Measurements from ENCODE around the gene COL18A1. TPM values are rescaled to one million over a fixed set of nuclear protein-coding genes. Genes with fewer than 3 reads are reported as not detected.

Gene COL18A1
- total RNA-seq, 1 experiment from 2014 or later: 77.0 TPM

DNA sequence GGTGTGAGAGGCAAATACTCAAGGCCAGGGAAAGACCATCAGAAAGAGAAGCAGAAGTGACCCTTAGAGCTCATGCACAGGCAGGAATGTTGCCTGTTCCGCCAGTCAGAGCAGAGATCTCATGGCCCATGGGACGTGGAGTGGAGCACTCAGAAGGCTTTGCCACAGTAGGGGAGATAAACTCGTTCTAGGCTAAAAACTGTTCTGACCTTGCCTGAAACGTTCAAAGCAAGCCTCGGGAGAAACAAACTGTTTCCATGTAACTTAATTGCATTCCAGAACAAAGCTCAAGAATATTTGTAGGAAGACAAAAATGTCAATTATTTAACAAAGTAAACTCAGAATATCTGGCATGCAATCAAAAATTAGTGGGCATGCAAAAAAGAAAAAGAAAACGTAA lies 158.0 kb downstream of the COL18A1 start:
- H3K36me3 ChIP-seq (ENCODE audit: low read depth, low read length): no peaks in the 10 kb centered on the region
- no peak for ATAC-seq
- TF ChIP-seq, protein P1, sequence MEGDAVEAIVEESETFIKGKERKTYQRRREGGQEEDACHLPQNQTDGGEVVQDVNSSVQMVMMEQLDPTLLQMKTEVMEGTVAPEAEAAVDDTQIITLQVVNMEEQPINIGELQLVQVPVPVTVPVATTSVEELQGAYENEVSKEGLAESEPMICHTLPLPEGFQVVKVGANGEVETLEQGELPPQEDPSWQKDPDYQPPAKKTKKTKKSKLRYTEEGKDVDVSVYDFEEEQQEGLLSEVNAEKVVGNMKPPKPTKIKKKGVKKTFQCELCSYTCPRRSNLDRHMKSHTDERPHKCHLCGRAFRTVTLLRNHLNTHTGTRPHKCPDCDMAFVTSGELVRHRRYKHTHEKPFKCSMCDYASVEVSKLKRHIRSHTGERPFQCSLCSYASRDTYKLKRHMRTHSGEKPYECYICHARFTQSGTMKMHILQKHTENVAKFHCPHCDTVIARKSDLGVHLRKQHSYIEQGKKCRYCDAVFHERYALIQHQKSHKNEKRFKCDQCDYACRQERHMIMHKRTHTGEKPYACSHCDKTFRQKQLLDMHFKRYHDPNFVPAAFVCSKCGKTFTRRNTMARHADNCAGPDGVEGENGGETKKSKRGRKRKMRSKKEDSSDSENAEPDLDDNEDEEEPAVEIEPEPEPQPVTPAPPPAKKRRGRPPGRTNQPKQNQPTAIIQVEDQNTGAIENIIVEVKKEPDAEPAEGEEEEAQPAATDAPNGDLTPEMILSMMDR (conservative IDR thresholded peaks at IDR 0.05; ENCODE audit: low read depth, low read length): no peak
- no peak for TF ChIP-seq EZH2phosphoT487 (IDR thresholded peaks at IDR 0.05; ENCODE audit: borderline replicate concordance, low read length)
- no peak for TF ChIP-seq EZH2 (IDR thresholded peaks at IDR 0.05; ENCODE audit: low read length, unreplicated experiment)
- ChIA-PET POLR2A (ENCODE audit: unreplicated experiment) (no interaction called here), CTCF (interaction anchor here (1.3 kb wide), 1 partner anchor 78 kb away, joined by 4 read pairs; no protein-coding TSS in a partner anchor)
- H2AFZ ChIP-seq (ENCODE audit: low read length): no peak overlapping the region
- peaks cover 5% of the 10 kb centered on the region; the same call in 1 of the 2 replicates for H3K9me3 ChIP-seq (ENCODE audit: low read length)
- H3K79me2 ChIP-seq (ENCODE audit: low read length): no peaks in the 10 kb centered on the region
- peaks cover 57% of the 10 kb centered on the region for H3K27me3 ChIP-seq (ENCODE audit: low read length)
- DNase-seq: no peak
- H3K9ac ChIP-seq (ENCODE audit: low read length): no peak overlapping the region
- H4K20me1 ChIP-seq (ENCODE audit: low read length): no peaks in the 10 kb centered on the region
- no peak overlapping the region for H3K27ac ChIP-seq (ENCODE audit: low read length)
- no peak overlapping the region for H3K4me2 ChIP-seq (ENCODE audit: low read length)
- H3K4me3 ChIP-seq (ENCODE audit: low read length): no peak overlapping the region
- H3K4me1 ChIP-seq (ENCODE audit: insufficient read depth, low read length): no peaks in the 10 kb centered on the region
- intact Hi-C loops (cut with micrococcal nuclease): no loop called here
- BruUV-seq (replicated peaks): no TSS peak
- no peaks in the 10 kb centered on the region for H3F3A ChIP-seq (ENCODE audit: low read length, unreplicated experiment)
- no peaks in the 10 kb centered on the region for H3K9me2 ChIP-seq (replicated peaks; ENCODE audit: low read length)

Small RNA genes within 50 kb of the gene (microRNA-seq; reads per million reads assigned to microRNA genes)
- gene MIR6815 (ENCODE audit: unreplicated experiment): 8.5 reads per million, percentile 33 among the genes with 10 or more reads in this experiment

Other genes starting within 250 kb of the COL18A1 start
- 19.6 and 28.2 TPM in 2 replicates for gene POFUT2, start 117.3 kb upstream of the COL18A1 start, total RNA-seq (2014; rRNA removed)
- 54.2 and 66.6 TPM in 2 replicates for gene SLC19A1, start 137.3 kb downstream of the COL18A1 start, total RNA-seq (2014; rRNA removed)
- 2.4 and 3.0 TPM in 2 replicates for gene PCBP3, start 238.6 kb downstream of the COL18A1 start, total RNA-seq (2014; rRNA removed)